Liver (tissue), 9 donors: Measurements from ENCODE around the gene PARD3B. TPM values are rescaled to one million over a fixed set of nuclear protein-coding genes. Genes with fewer than 3 reads are reported as not detected.

Source experiments
- DNase-seq: peaks from one replicate; pipeline ENCODE4 v3.0.0-alpha.2; 2017; ENCODE audit warnings: low spot score
- H3K27ac ChIP-seq, 2 donors: one replicate each; pipeline ENCODE4 v1.7.0; 2013; ENCODE audit warnings: inconsistent platforms in 2 of 2, low read length in 2 of 2, control low read depth in 1 of 2, low read depth in 1 of 2, mild to moderate bottlenecking in 1 of 2
- H3K27me3 ChIP-seq, 4 donors: one replicate each; pipeline versions ENCODE4 v1.6.1 to v1.7.0; 2013; ENCODE audit warnings: low read length in 3 of 4, inconsistent platforms in 1 of 4, mild to moderate bottlenecking in 1 of 4, moderate library complexity in 1 of 4; ENCODE audit not compliant: control insufficient read depth in 4 of 4, insufficient read depth in 4 of 4
- H3K36me3 ChIP-seq, 4 donors: one replicate each; pipeline versions ENCODE4 v1.6.1 to v1.7.0; 2013; ENCODE audit warnings: low read length in 3 of 4, mild to moderate bottlenecking in 3 of 4, low read depth in 1 of 4, moderate library complexity in 1 of 4; ENCODE audit not compliant: control insufficient read depth in 4 of 4, insufficient read depth in 3 of 4
- H3K4me1 ChIP-seq, 4 donors: one replicate each; pipeline versions ENCODE4 v1.6.1 to v1.7.0; 2013; ENCODE audit warnings: low read length in 3 of 4, mild to moderate bottlenecking in 3 of 4, moderate library complexity in 1 of 4; ENCODE audit not compliant: control insufficient read depth in 4 of 4, insufficient read depth in 4 of 4
- H3K4me3 ChIP-seq, 3 donors: one replicate each; pipeline versions ENCODE4 v1.6.1 to v1.7.0; 2013; ENCODE audit warnings: low read length in 3 of 3, control low read depth in 1 of 3, low read depth in 1 of 3, mild to moderate bottlenecking in 1 of 3
- H3K9ac ChIP-seq, 2 donors: one replicate each; pipeline ENCODE4 v1.7.0; 2013; ENCODE audit warnings: low read length in 2 of 2, mild to moderate bottlenecking in 2 of 2, moderate library complexity in 2 of 2, control low read depth in 1 of 2, low read depth in 1 of 2
- H3K9me3 ChIP-seq, 4 donors: one replicate each; pipeline versions ENCODE4 v1.6.1 to v1.7.0; 2013; ENCODE audit warnings: low read length in 3 of 4; ENCODE audit not compliant: control insufficient read depth in 4 of 4
- ATF3 ChIP-seq: IDR thresholded peaks from 2 replicates; pipeline ENCODE4 v1.6.1; 2016; ENCODE audit warnings: antibody characterized with exemption
- EGR1 ChIP-seq, 2 donors: IDR thresholded peaks; 2 replicates each; pipeline ENCODE4 v1.6.1; 2016 to 2018; ENCODE audit warnings: antibody characterized with exemption in 2 of 2, low read depth in 2 of 2
- GABPA ChIP-seq, 2 donors: IDR thresholded peaks in 1 of 2; conservative IDR thresholded peaks in 1 of 2; 2 replicates each; pipeline ENCODE4 v1.6.1; 2016; ENCODE audit warnings: antibody characterized with exemption in 2 of 2, mild to moderate bottlenecking in 1 of 2, moderate library complexity in 1 of 2
- HNF4A ChIP-seq, 2 donors: conservative IDR thresholded peaks; 2 replicates each; pipeline ENCODE4 v1.6.1; 2016; ENCODE audit warnings: antibody characterized with exemption in 2 of 2, mild to moderate bottlenecking in 2 of 2
- JUND ChIP-seq, 2 donors: IDR thresholded peaks; 2 replicates each; pipeline ENCODE4 v1.6.1; 2016; ENCODE audit warnings: antibody characterized with exemption in 2 of 2
- MAX ChIP-seq: IDR thresholded peaks from 2 replicates; pipeline ENCODE4 v1.6.1; 2016; ENCODE audit warnings: antibody characterized with exemption
- NR2F2 ChIP-seq: IDR thresholded peaks from 2 replicates; pipeline ENCODE4 v1.6.1; 2016; ENCODE audit warnings: antibody characterized with exemption
- REST ChIP-seq: IDR thresholded peaks from 2 replicates; pipeline ENCODE4 v1.6.1; 2016; ENCODE audit warnings: antibody characterized with exemption, mild to moderate bottlenecking
- TAF1 ChIP-seq: conservative IDR thresholded peaks from 2 replicates; pipeline ENCODE4 v1.6.1; 2016; ENCODE audit warnings: antibody characterized with exemption, mild to moderate bottlenecking
- ZBTB33 ChIP-seq: IDR thresholded peaks from 2 replicates; pipeline ENCODE4 v1.6.1; 2016; ENCODE audit warnings: antibody characterized with exemption
- WGBS: extraction: QIAGEN DNeasy Blood & Tissue Kit; methylation state at CpG from one replicate; pipeline ENCODE4 v1.1.7; 2013; 5-methylcytosine and 5-hydroxymethylcytosine counted together
- polyA plus RNA-seq, 2 donors: library from polyadenylated mRNA; stranded (reverse) in 1 of 2; unstranded in 1 of 2; fragments of 200-250 nt in 1 of 2; fragments of >200 nt in 1 of 2; fragmentation: Nextera tagmentation in 1 of 2; extraction: Ambion mirVana in 1 of 2; gene quantifications; one replicate each; pipeline versions ENCODE4 v1.2.1 to v1.2.3, GENCODE V29; 2013 to 2015
- total RNA-seq, 2 donors: library from RNA; depleted of rRNA; stranded (reverse); fragments of >200 nt; gene quantifications; one replicate each; pipeline ENCODE4 v1.2.3, GENCODE V29; 2014
- donor health status: healthy.
- donor health status: healthy.
- donor health status: healthy.
- donor health status: healthy.
- donor health status: healthy.

The PARD3B gene
- total and polyA plus RNA-seq, 4 donors: 1.1 to 10.3 (median 3.7) TPM

- Histone ChIP-seq H3K27me3 (no peaks in the 10 kb centered on the region), H3K36me3 (no peaks in the 10 kb centered on the region), H3K9ac (no peak overlapping the region), H3K4me3 (no peak overlapping the region), H3K27ac (no peak overlapping the region), H3K4me1 (no peaks in the 10 kb centered on the region), H3K9me3 (no peaks in the 10 kb centered on the region)
- WGBS: 74% methylated on average over 5 of the region's 5 CpGs
- no peak for DNase-seq
- no peak for TF ChIP-seq TAF1
- no peak for TF ChIP-seq JUND (IDR thresholded peaks at IDR 0.05)
- TF ChIP-seq REST: no peak
Measured at GRCh38 chr2:205540036-205540435, 994.8 kb downstream of the PARD3B start.

GRCh38 chr2:205543262-205543843 is 998.1 kb downstream of the PARD3B start:
- no peak for DNase-seq
- 84% methylated on average over 5 of the region's 5 CpGs for WGBS
- Histone ChIP-seq H3K4me3 (no peak overlapping the region), H3K9me3 (no peaks in the 10 kb centered on the region), H3K27ac (no peak overlapping the region), H3K27me3 (no peaks in the 10 kb centered on the region), H3K36me3 (no peaks in the 10 kb centered on the region), H3K9ac (no peak overlapping the region), H3K4me1 (no peaks in the 10 kb centered on the region)
- TF ChIP-seq HNF4A (conservative IDR thresholded peaks at IDR 0.05) (no peak), NR2F2 (peak; percentile 22), EGR1 (IDR thresholded peaks at IDR 0.05; ENCODE audit: low read depth in 2 of 2) (no peak), REST (no peak), GABPA (IDR thresholded peaks at IDR 0.05 in 1 of 2, conservative IDR thresholded peaks at IDR 0.05 in 1 of 2) (no peak), MAX (no peak), ATF3 (no peak), ZBTB33 (no peak)
